WTC11 (cell line): ENCODE data around the gene MBD2. TPM values are rescaled to one million over a fixed set of nuclear protein-coding genes. Genes with fewer than 3 reads are reported as not detected.

ENCODE experiments used
- ATAC-seq: fragments of 200-7000 bp; cut with Tn5 transposase; 2 replicates; pipeline ENCODE4 v1.10.0; 2021; ENCODE audit warnings: mild to moderate bottlenecking, moderate library complexity
- CTCF ChIA-PET: fragments of 300-600 bp; sonication (Branson Sonifier 250); formaldehyde crosslinking; loops from one replicate; lab custom pipeline; 2021; ENCODE audit warnings: antibody characterized with exemption; lab: Charles Lee
- POLR2A ChIA-PET: fragments of 350-600 bp; sonication (Branson Sonifier 250); formaldehyde crosslinking; loops from one replicate; lab custom pipeline; 2021; ENCODE audit warnings: antibody characterized with exemption; lab: Charles Lee
- DNase-seq: peaks from one replicate; pipeline ENCODE4 v3.0.0; 2021; ENCODE audit warnings: low spot score
- H3K27ac Mint-ChIP-seq: 2 replicates; pipeline ENCODE4 v1.8.0; 2021; ENCODE audit warnings: mixed read lengths
- H3K27me3 Mint-ChIP-seq: 2 replicates; pipeline ENCODE4 v1.8.0; 2021; ENCODE audit warnings: low read depth, mild to moderate bottlenecking, moderate library complexity, mixed read lengths
- H3K36me3 Mint-ChIP-seq: 2 replicates; pipeline ENCODE4 v1.8.0; 2021; ENCODE audit warnings: mixed read lengths
- H3K4me1 Mint-ChIP-seq: 2 replicates; pipeline ENCODE4 v1.8.0; 2022; ENCODE audit warnings: mixed read lengths
- H3K4me3 Mint-ChIP-seq: 2 replicates; pipeline ENCODE4 v1.8.0; 2021; ENCODE audit warnings: mild to moderate bottlenecking, moderate library complexity, mixed read lengths
- H3K9me3 Mint-ChIP-seq: 2 replicates; pipeline ENCODE4 v1.8.0; 2021; ENCODE audit warnings: mixed read lengths
- ATF3 ChIP-seq: sonication (generic); formaldehyde crosslinking; conservative IDR thresholded peaks from 2 replicates; pipeline ENCODE4 v1.8.1; 2022; ENCODE audit warnings: mild to moderate bottlenecking, missing genetic modification reagents
- ATF6 ChIP-seq: sonication (generic); formaldehyde crosslinking; IDR thresholded peaks from 2 replicates; pipeline ENCODE4 v1.8.1; 2023; ENCODE audit warnings: mild to moderate bottlenecking, missing genetic modification reagents
- CBFB ChIP-seq: sonication (generic); formaldehyde crosslinking; IDR thresholded peaks from 2 replicates; pipeline ENCODE4 v1.8.1; 2022; ENCODE audit warnings: mild to moderate bottlenecking, low read depth, missing genetic modification reagents
- CREM ChIP-seq: sonication (generic); formaldehyde crosslinking; IDR thresholded peaks from 2 replicates; pipeline ENCODE4 v1.8.1; 2022; ENCODE audit warnings: mild to moderate bottlenecking, missing genetic modification reagents, moderate library complexity
- EMX1 ChIP-seq: fragments of 250-450 bp; sonication (Bioruptor Pico); IDR thresholded peaks from 2 replicates; pipeline ENCODE4 v1.8.0; 2021; ENCODE audit warnings: mild to moderate bottlenecking
- FOXK1 ChIP-seq: sonication (generic); formaldehyde crosslinking; IDR thresholded peaks from 2 replicates; pipeline ENCODE4 v1.8.0; 2022; ENCODE audit warnings: mild to moderate bottlenecking, moderate library complexity, missing genetic modification reagents
- GRHL2 ChIP-seq: fragments of 250-450 bp; sonication (Bioruptor Pico); IDR thresholded peaks from 2 replicates; pipeline ENCODE4 v1.8.0; 2022; ENCODE audit warnings: mild to moderate bottlenecking, moderate library complexity; ENCODE audit not compliant: insufficient replicate concordance, severe bottlenecking
- HMGA2 ChIP-seq: fragments of 250-450 bp; sonication (Bioruptor Pico); IDR thresholded peaks from 2 replicates; pipeline ENCODE4 v1.4.0; 2021; ENCODE audit warnings: mild to moderate bottlenecking, moderate library complexity
- HMGXB4 ChIP-seq: sonication (generic); formaldehyde crosslinking; IDR thresholded peaks from 2 replicates; pipeline ENCODE4 v1.8.1; 2023; ENCODE audit warnings: mild to moderate bottlenecking, moderate library complexity, missing genetic modification reagents
- NFATC4 ChIP-seq: fragments of 250-450 bp; sonication (Bioruptor Pico); IDR thresholded peaks from 2 replicates; pipeline ENCODE4 v1.9.0; 2021; ENCODE audit warnings: mild to moderate bottlenecking
- NFE2L1 ChIP-seq: sonication (generic); formaldehyde crosslinking; IDR thresholded peaks from 2 replicates; pipeline ENCODE4 v1.8.1; 2023; ENCODE audit warnings: missing genetic modification reagents
- PRDM15 ChIP-seq: sonication (generic); formaldehyde crosslinking; IDR thresholded peaks from 2 replicates; pipeline ENCODE4 v1.8.0; 2022; ENCODE audit warnings: missing genetic modification reagents
- TCF7 ChIP-seq: sonication (generic); formaldehyde crosslinking; IDR thresholded peaks from 2 replicates; pipeline ENCODE4 v1.8.0; 2022; ENCODE audit warnings: mild to moderate bottlenecking, low read depth, missing genetic modification reagents, moderate library complexity
- ZNF396 ChIP-seq: fragments of 250-450 bp; sonication (Bioruptor Pico); IDR thresholded peaks from 2 replicates; pipeline ENCODE4 v1.8.0; 2021; ENCODE audit warnings: mild to moderate bottlenecking, moderate library complexity, borderline replicate concordance
- ZNF425 ChIP-seq: fragments of 250-450 bp; sonication (Bioruptor Pico); conservative IDR thresholded peaks from 2 replicates; pipeline ENCODE4 v1.9.0; 2021; ENCODE audit warnings: mild to moderate bottlenecking
- ZNF532 ChIP-seq: fragments of 250-450 bp; sonication (Bioruptor Pico); IDR thresholded peaks from 2 replicates; pipeline ENCODE4 v1.9.0; 2021; ENCODE audit warnings: mild to moderate bottlenecking, borderline replicate concordance
- ZNF671 ChIP-seq: fragments of 250-450 bp; sonication (Bioruptor Pico); IDR thresholded peaks from 2 replicates; pipeline ENCODE4 v1.8.0; 2021; ENCODE audit warnings: mild to moderate bottlenecking
- total RNA-seq: library from RNA; stranded (reverse); gene quantifications from 3 replicates; pipeline ENCODE4 v1.2.3, GENCODE V29; 2021
- TF ChIP-seq, protein P1 (sequence below): sonication (generic); formaldehyde crosslinking; IDR thresholded peaks from 2 replicates; pipeline ENCODE4 v1.8.1; 2023; ENCODE audit warnings: mild to moderate bottlenecking, missing genetic modification reagents, borderline replicate concordance
- TF ChIP-seq, protein P2 (sequence below): sonication (generic); formaldehyde crosslinking; IDR thresholded peaks from 2 replicates; pipeline ENCODE4 v1.8.0; 2022; ENCODE audit warnings: mild to moderate bottlenecking, missing genetic modification reagents

MBD2 gene
- total RNA-seq, 1 experiment from 2014 or later, result 42.7 TPM

- DNase-seq, result no peak
- H3K27ac Mint-ChIP-seq, result no peak overlapping the region
- H3K36me3 Mint-ChIP-seq, result no peaks in the 10 kb centered on the region
- H3K4me1 Mint-ChIP-seq, result peaks cover 31% of the 10 kb centered on the region
- ChIA-PET CTCF (no interaction called here), POLR2A (no interaction called here)
- no peaks in the 10 kb centered on the region for H3K27me3 Mint-ChIP-seq
- ATAC-seq, result no peak
- no peaks in the 10 kb centered on the region for H3K9me3 Mint-ChIP-seq
- no peak overlapping the region for H3K4me3 Mint-ChIP-seq
- no peak for TF ChIP-seq NFE2L1
- TF ChIP-seq HMGA2 (CRISPR knock-in tag), result no peak
- TF ChIP-seq PRDM15 (CRISPR knock-in tag), result no peak
- TF ChIP-seq ZNF532 (CRISPR knock-in tag), result no peak
- no peak for TF ChIP-seq NFATC4
- TF ChIP-seq TCF7 (CRISPR knock-in tag), result no peak
- no peak for TF ChIP-seq ZNF671 (CRISPR knock-in tag)
- TF ChIP-seq ZNF396 (CRISPR knock-in tag), result no peak
- TF ChIP-seq CREM (CRISPR knock-in tag), result no peak
- no peak for TF ChIP-seq GRHL2
- TF ChIP-seq EMX1, result no peak
- no peak for TF ChIP-seq ZNF425 (CRISPR knock-in tag)
- TF ChIP-seq, protein P1, sequence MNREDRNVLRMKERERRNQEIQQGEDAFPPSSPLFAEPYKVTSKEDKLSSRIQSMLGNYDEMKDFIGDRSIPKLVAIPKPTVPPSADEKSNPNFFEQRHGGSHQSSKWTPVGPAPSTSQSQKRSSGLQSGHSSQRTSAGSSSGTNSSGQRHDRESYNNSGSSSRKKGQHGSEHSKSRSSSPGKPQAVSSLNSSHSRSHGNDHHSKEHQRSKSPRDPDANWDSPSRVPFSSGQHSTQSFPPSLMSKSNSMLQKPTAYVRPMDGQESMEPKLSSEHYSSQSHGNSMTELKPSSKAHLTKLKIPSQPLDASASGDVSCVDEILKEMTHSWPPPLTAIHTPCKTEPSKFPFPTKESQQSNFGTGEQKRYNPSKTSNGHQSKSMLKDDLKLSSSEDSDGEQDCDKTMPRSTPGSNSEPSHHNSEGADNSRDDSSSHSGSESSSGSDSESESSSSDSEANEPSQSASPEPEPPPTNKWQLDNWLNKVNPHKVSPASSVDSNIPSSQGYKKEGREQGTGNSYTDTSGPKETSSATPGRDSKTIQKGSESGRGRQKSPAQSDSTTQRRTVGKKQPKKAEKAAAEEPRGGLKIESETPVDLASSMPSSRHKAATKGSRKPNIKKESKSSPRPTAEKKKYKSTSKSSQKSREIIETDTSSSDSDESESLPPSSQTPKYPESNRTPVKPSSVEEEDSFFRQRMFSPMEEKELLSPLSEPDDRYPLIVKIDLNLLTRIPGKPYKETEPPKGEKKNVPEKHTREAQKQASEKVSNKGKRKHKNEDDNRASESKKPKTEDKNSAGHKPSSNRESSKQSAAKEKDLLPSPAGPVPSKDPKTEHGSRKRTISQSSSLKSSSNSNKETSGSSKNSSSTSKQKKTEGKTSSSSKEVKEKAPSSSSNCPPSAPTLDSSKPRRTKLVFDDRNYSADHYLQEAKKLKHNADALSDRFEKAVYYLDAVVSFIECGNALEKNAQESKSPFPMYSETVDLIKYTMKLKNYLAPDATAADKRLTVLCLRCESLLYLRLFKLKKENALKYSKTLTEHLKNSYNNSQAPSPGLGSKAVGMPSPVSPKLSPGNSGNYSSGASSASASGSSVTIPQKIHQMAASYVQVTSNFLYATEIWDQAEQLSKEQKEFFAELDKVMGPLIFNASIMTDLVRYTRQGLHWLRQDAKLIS, result no peak
- TF ChIP-seq ATF6 (CRISPR knock-in tag), result no peak
- TF ChIP-seq CBFB (CRISPR knock-in tag), result no peak
- TF ChIP-seq ATF3 (CRISPR knock-in tag), result no peak
- TF ChIP-seq, protein P2, sequence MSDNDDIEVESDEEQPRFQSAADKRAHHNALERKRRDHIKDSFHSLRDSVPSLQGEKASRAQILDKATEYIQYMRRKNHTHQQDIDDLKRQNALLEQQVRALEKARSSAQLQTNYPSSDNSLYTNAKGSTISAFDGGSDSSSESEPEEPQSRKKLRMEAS (CRISPR knock-in tag), result no peak
- TF ChIP-seq FOXK1 (CRISPR knock-in tag), result no peak
- TF ChIP-seq HMGXB4 (CRISPR knock-in tag), result no peak
Observed at GRCh38 chr18:54228364-54228763, 3.9 kb upstream of the MBD2 start.
